ENCODE data around the gene PI4KA.

GRCh38 chr22:20764729-20765128 is 93.9 kb downstream of the PI4KA start:
- TF ChIP-seq, protein P1, sequence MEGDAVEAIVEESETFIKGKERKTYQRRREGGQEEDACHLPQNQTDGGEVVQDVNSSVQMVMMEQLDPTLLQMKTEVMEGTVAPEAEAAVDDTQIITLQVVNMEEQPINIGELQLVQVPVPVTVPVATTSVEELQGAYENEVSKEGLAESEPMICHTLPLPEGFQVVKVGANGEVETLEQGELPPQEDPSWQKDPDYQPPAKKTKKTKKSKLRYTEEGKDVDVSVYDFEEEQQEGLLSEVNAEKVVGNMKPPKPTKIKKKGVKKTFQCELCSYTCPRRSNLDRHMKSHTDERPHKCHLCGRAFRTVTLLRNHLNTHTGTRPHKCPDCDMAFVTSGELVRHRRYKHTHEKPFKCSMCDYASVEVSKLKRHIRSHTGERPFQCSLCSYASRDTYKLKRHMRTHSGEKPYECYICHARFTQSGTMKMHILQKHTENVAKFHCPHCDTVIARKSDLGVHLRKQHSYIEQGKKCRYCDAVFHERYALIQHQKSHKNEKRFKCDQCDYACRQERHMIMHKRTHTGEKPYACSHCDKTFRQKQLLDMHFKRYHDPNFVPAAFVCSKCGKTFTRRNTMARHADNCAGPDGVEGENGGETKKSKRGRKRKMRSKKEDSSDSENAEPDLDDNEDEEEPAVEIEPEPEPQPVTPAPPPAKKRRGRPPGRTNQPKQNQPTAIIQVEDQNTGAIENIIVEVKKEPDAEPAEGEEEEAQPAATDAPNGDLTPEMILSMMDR (IDR thresholded peaks at IDR 0.05): no peak
- TF ChIP-seq POLR2A (IDR thresholded peaks at IDR 0.05): no peak
- TF ChIP-seq EP300 (IDR thresholded peaks at IDR 0.05): no peak

Data from tibial nerve (tissue), 4 donors.